ENCODE data around the gene TNPO1.

- TF ChIP-seq YY1 (IDR thresholded peaks at IDR 0.05; ENCODE audit: insufficient read depth, insufficient read length) (no peak), ZNF274 (IDR thresholded peaks at IDR 0.05; ENCODE audit: low read depth, low read length) (no peak)
Measured at GRCh38 chr5:72949481-72949880, 133.0 kb downstream of the TNPO1 start.

Measured in NT2/D1 (cell line).